KMS-11 (cell line): Measurements from ENCODE around the gene WDR73.
A peak's percentile ranks its signal among the peaks of the same experiment; 100 is the strongest.

Source experiments
- H2AFZ ChIP-seq: fragments of 200-600 bp; sonication (generic); 2 replicates; pipeline ENCODE4 v1.6.1; 2016; ENCODE audit warnings: antibody characterized with exemption, mixed run types, low read depth
- H3K27ac ChIP-seq: fragments of 200-600 bp; sonication (generic); 2 replicates; pipeline ENCODE4 v1.6.1; 2016; ENCODE audit warnings: mild to moderate bottlenecking, mixed run types
- H3K27me3 ChIP-seq: fragments of 200-600 bp; sonication (generic); 2 replicates; pipeline ENCODE4 v1.6.1; 2017; ENCODE audit warnings: mild to moderate bottlenecking, low read depth, mixed run types, moderate library complexity; ENCODE audit not compliant: insufficient read depth
- H3K36me3 ChIP-seq: fragments of 200-600 bp; sonication (generic); 2 replicates; pipeline ENCODE4 v1.6.1; 2017; ENCODE audit warnings: mild to moderate bottlenecking, mixed run types; ENCODE audit not compliant: insufficient read depth
- H3K4me1 ChIP-seq: fragments of 200-600 bp; sonication (generic); 2 replicates; pipeline ENCODE4 v1.6.1; 2016; ENCODE audit warnings: mild to moderate bottlenecking, low read depth, mixed run types; ENCODE audit not compliant: poor library complexity, severe bottlenecking
- H3K4me2 ChIP-seq: fragments of 200-600 bp; sonication (generic); 2 replicates; pipeline ENCODE4 v1.7.0; 2016; ENCODE audit warnings: mild to moderate bottlenecking, mixed run types
- H3K4me3 ChIP-seq: fragments of 200-600 bp; sonication (generic); IDR thresholded peaks from 2 replicates; pipeline ENCODE4 v1.6.1; 2017; ENCODE audit warnings: low read depth, low read length, mixed read lengths; ENCODE audit not compliant: insufficient read depth
- H3K79me2 ChIP-seq: fragments of 200-600 bp; sonication (generic); 2 replicates; pipeline ENCODE4 v1.6.1; 2016; ENCODE audit warnings: low read depth, mixed run types; ENCODE audit not compliant: insufficient read depth
- H3K9ac ChIP-seq: fragments of 200-600 bp; sonication (generic); 2 replicates; pipeline ENCODE4 v1.6.1; 2016; ENCODE audit warnings: mild to moderate bottlenecking, mixed run types
- H4K20me1 ChIP-seq: fragments of 200-600 bp; sonication (generic); 2 replicates; pipeline ENCODE4 v1.6.1; 2016; ENCODE audit warnings: mild to moderate bottlenecking, mixed run types; ENCODE audit not compliant: insufficient read depth
- CTCF ChIP-seq: fragments of 200-600 bp; sonication (generic); conservative IDR thresholded peaks from 2 replicates; pipeline ENCODE4 v1.6.1; 2017; ENCODE audit warnings: low read depth, mild to moderate bottlenecking, antibody characterized with exemption, low read length, moderate library complexity, mixed read lengths

WDR73 gene

GRCh38 chr15:84658788-84659411 is 4.8 kb upstream of the WDR73 start:
- Histone ChIP-seq H3K4me1 (peaks cover 49% of the 10 kb centered on the region), H3K27me3 (no peaks in the 10 kb centered on the region), H4K20me1 (no peaks in the 10 kb centered on the region), H3K79me2 (no peaks in the 10 kb centered on the region), H3K9ac (peak overlapping the region; percentile 88), H3K27ac (peak overlapping the region; percentile 89), H3K4me2 (peak overlapping the region; percentile 82), H3K36me3 (no peaks in the 10 kb centered on the region), H3K4me3 (no peak overlapping the region), H2AFZ (peak overlapping the region; percentile 74)
- no peak for TF ChIP-seq CTCF

- peaks cover 51% of the 10 kb centered on the region for H3K4me1 ChIP-seq
- H3K9ac ChIP-seq, result peak within 1 kb of the TSS; percentile 88
- no peaks in the 10 kb centered on the region for H4K20me1 ChIP-seq
- peak within 1 kb of the TSS; percentile 82 for H3K4me2 ChIP-seq
- peak within 1 kb of the TSS; percentile 74 for H2AFZ ChIP-seq
- no peak within 1 kb of the TSS for H3K4me3 ChIP-seq
- H3K27me3 ChIP-seq, result no peaks in the 10 kb centered on the region
- H3K36me3 ChIP-seq, result no peaks in the 10 kb centered on the region
- peak within 1 kb of the TSS; percentile 89 for H3K27ac ChIP-seq
- H3K79me2 ChIP-seq, result peaks cover 7% of the 10 kb centered on the region; the same call in 1 of the 2 replicates
- TF ChIP-seq CTCF, result peak; percentile 73
Measured at GRCh38 chr15:84658080-84658787, 4.2 kb upstream of the WDR73 start, which contains the start of gene NMB. Gene NMB, minus strand, starts transcription at chr15:84658199. Its CDS starts 47 bp downstream, at chr15:84658152.

- Histone ChIP-seq H3K4me1 (peaks cover 56% of the 10 kb centered on the region), H3K36me3 (no peaks in the 10 kb centered on the region), H3K79me2 (peaks cover 12% of the 10 kb centered on the region; the same call in 1 of the 2 replicates), H2AFZ (peak overlapping the region; percentile 74), H3K27ac (peak overlapping the region; percentile 89; the same call in 1 of the 2 replicates), H3K4me2 (peak overlapping the region; percentile 82), H3K27me3 (no peaks in the 10 kb centered on the region), H3K4me3 (no peak overlapping the region), H4K20me1 (no peaks in the 10 kb centered on the region), H3K9ac (peak overlapping the region; percentile 88; the same call in 1 of the 2 replicates)
- TF ChIP-seq CTCF, result no peak
Measured at GRCh38 chr15:84657748-84658079, 3.6 kb upstream of the WDR73 start.

- H3K27ac ChIP-seq, result no peak overlapping the region
- no peak overlapping the region for H3K9ac ChIP-seq
- H3K27me3 ChIP-seq, result no peaks in the 10 kb centered on the region
- no peak overlapping the region; the same call in 1 of the 2 replicates for H3K4me2 ChIP-seq
- TF ChIP-seq CTCF, result no peak
- H4K20me1 ChIP-seq, result no peaks in the 10 kb centered on the region
- no peaks in the 10 kb centered on the region for H3K36me3 ChIP-seq
- H3K4me3 ChIP-seq, result no peak overlapping the region
- no peak overlapping the region for H2AFZ ChIP-seq
- H3K79me2 ChIP-seq, result peaks cover 15% of the 10 kb centered on the region; the same call in 1 of the 2 replicates
- peaks cover 61% of the 10 kb centered on the region for H3K4me1 ChIP-seq
Measured at GRCh38 chr15:84656972-84657371, 2.9 kb upstream of the WDR73 start.
